Mesendoderm (in vitro differentiated cells): ENCODE measurements around the gene ASCL2.

Experiments
- DNase-seq: peaks from one replicate; pipeline ENCODE4 v3.0.0; 2013
- H2AK5ac ChIP-seq: 2 replicates; pipeline ENCODE4 v1.6.1; 2013; ENCODE audit warnings: low read length, inconsistent platforms
- H2BK120ac ChIP-seq: 2 replicates; pipeline ENCODE4 v1.6.1; 2013; ENCODE audit warnings: low read depth, mild to moderate bottlenecking, low read length, moderate library complexity, mixed read lengths
- H2BK15ac ChIP-seq: replicated peaks from 2 replicates; pipeline ENCODE4 v1.6.1; 2013; ENCODE audit warnings: low read depth, mild to moderate bottlenecking, moderate library complexity
- H2BK5ac ChIP-seq: 2 replicates; pipeline ENCODE4 v1.6.1; 2013; ENCODE audit warnings: low read length, inconsistent platforms
- H3K18ac ChIP-seq: 2 replicates; pipeline ENCODE4 v1.6.1; 2013; ENCODE audit warnings: mild to moderate bottlenecking, low read length, mixed read lengths
- H3K23ac ChIP-seq: one replicate; pipeline ENCODE4 v1.6.1; 2013; ENCODE audit warnings: low read length
- H3K27ac ChIP-seq: 2 replicates; pipeline ENCODE4 v1.5.1; 2013; ENCODE audit warnings: low read depth, mild to moderate bottlenecking, inconsistent platforms, low read length, moderate library complexity
- H3K27me3 ChIP-seq: 2 replicates; pipeline ENCODE4 v1.6.1; 2013; ENCODE audit warnings: low read length, control low read depth, mild to moderate bottlenecking, inconsistent platforms; ENCODE audit not compliant: insufficient read depth, poor library complexity
- H3K36me3 ChIP-seq: 2 replicates; pipeline ENCODE4 v1.6.1; 2013; ENCODE audit warnings: low read length, inconsistent platforms; ENCODE audit not compliant: control insufficient read depth, insufficient read depth
- H3K4ac ChIP-seq: one replicate; pipeline ENCODE4 v1.6.1; 2013; ENCODE audit warnings: low read depth, mild to moderate bottlenecking, low read length, moderate library complexity
- H3K4me1 ChIP-seq: 2 replicates; pipeline ENCODE4 v1.6.1; 2013; ENCODE audit warnings: low read depth, low read length, inconsistent platforms; ENCODE audit not compliant: control insufficient read depth
- H3K4me2 ChIP-seq: 2 replicates; pipeline ENCODE4 v1.6.1; 2013; ENCODE audit warnings: low read length
- H3K4me3 ChIP-seq: 2 replicates; pipeline ENCODE4 v1.5.1; 2013; ENCODE audit warnings: mild to moderate bottlenecking, low read length
- H3K56ac ChIP-seq: one replicate; pipeline ENCODE4 v1.6.1; 2013; ENCODE audit warnings: low read length
- H3K79me1 ChIP-seq: 2 replicates; pipeline ENCODE4 v1.6.1; 2013; ENCODE audit warnings: low read length, inconsistent platforms
- H3K79me2 ChIP-seq: 2 replicates; pipeline ENCODE4 v1.6.1; 2013; ENCODE audit warnings: mild to moderate bottlenecking, low read length; ENCODE audit not compliant: control insufficient read depth, insufficient read depth
- H3K9ac ChIP-seq: 2 replicates; pipeline ENCODE4 v1.6.1; 2013; ENCODE audit warnings: low read length, inconsistent platforms
- H4K5ac ChIP-seq: one replicate; pipeline ENCODE4 v1.6.1; 2013; ENCODE audit warnings: low read length
- H4K8ac ChIP-seq: one replicate; pipeline ENCODE4 v1.6.1; 2013; ENCODE audit warnings: low read depth, mild to moderate bottlenecking, control low read depth, low read length, moderate library complexity
- WGBS: extraction: QIAGEN DNeasy Blood & Tissue Kit; methylation state at CpG from one replicate; pipeline ENCODE4 v1.1.7; 2013; ENCODE audit warnings: low lambda C conversion rate, missing lambda C conversion rate; ENCODE audit not compliant: insufficient coverage; ENCODE audit errors: extremely low coverage; 5-methylcytosine and 5-hydroxymethylcytosine counted together

The ASCL2 gene

GRCh38 chr11:2316963-2317244 lies 46.5 kb upstream of the ASCL2 start:
- H2BK5ac ChIP-seq: no peak overlapping the region
- H3K4ac ChIP-seq: no peak overlapping the region
- H3K36me3 ChIP-seq: no peaks in the 10 kb centered on the region
- no peak overlapping the region for H3K23ac ChIP-seq
- WGBS: no CpG with 5 or more reads among the region's 3 CpGs
- no peaks in the 10 kb centered on the region for H3K27me3 ChIP-seq
- no peak overlapping the region for H3K18ac ChIP-seq
- H3K79me2 ChIP-seq: no peaks in the 10 kb centered on the region
- no peak overlapping the region for H3K4me3 ChIP-seq
- no peak overlapping the region for H2BK15ac ChIP-seq
- no peak overlapping the region for H3K9ac ChIP-seq
- H3K79me1 ChIP-seq: no peaks in the 10 kb centered on the region
- H4K8ac ChIP-seq: no peak overlapping the region
- H3K4me2 ChIP-seq: no peak overlapping the region
- no peak overlapping the region for H3K27ac ChIP-seq
- H3K4me1 ChIP-seq: no peaks in the 10 kb centered on the region
- H2AK5ac ChIP-seq: no peak overlapping the region
- no peak overlapping the region for H2BK120ac ChIP-seq
- H3K56ac ChIP-seq: no peak overlapping the region
- no peak for DNase-seq
- H4K5ac ChIP-seq: no peak overlapping the region

GRCh38 chr11:2316169-2316962 lies 46.0 kb upstream of the ASCL2 start:
- no peak overlapping the region for H3K4ac ChIP-seq

GRCh38 chr11:2315395-2316168 lies 45.2 kb upstream of the ASCL2 start:
- Histone ChIP-seq H4K5ac (no peak overlapping the region), H3K18ac (no peak overlapping the region), H3K4me1 (no peaks in the 10 kb centered on the region), H3K9ac (no peak overlapping the region), H2AK5ac (no peak overlapping the region), H2BK120ac (no peak overlapping the region), H3K27me3 (no peaks in the 10 kb centered on the region), H3K4me2 (no peak overlapping the region), H3K27ac (no peak overlapping the region), H3K79me1 (no peaks in the 10 kb centered on the region), H3K56ac (no peak overlapping the region), H3K4ac (no peak overlapping the region), H2BK5ac (no peak overlapping the region), H3K4me3 (no peak overlapping the region), H2BK15ac (no peak overlapping the region), H3K79me2 (no peaks in the 10 kb centered on the region), H3K23ac (no peak overlapping the region), H3K36me3 (no peaks in the 10 kb centered on the region), H4K8ac (no peak overlapping the region)
- no CpG with 5 or more reads among the region's 25 CpGs for WGBS
- DNase-seq: no peak

More at GRCh38 chr11:2316169-2316962, 46.0 kb upstream of the ASCL2 start:
- Histone ChIP-seq H3K9ac (no peak overlapping the region), H3K56ac (no peak overlapping the region), H3K27ac (no peak overlapping the region), H3K4me2 (no peak overlapping the region), H3K4me1 (no peaks in the 10 kb centered on the region), H2BK120ac (no peak overlapping the region), H3K79me2 (no peaks in the 10 kb centered on the region), H2BK15ac (no peak overlapping the region), H2AK5ac (no peak overlapping the region), H2BK5ac (no peak overlapping the region), H3K27me3 (no peaks in the 10 kb centered on the region), H3K36me3 (no peaks in the 10 kb centered on the region), H3K23ac (no peak overlapping the region), H4K8ac (no peak overlapping the region), H4K5ac (no peak overlapping the region), H3K18ac (no peak overlapping the region), H3K4me3 (no peak overlapping the region), H3K79me1 (no peaks in the 10 kb centered on the region)
- WGBS: no CpG with 5 or more reads among the region's 23 CpGs
- DNase-seq: no peak

GRCh38 chr11:2314525-2315394 lies 44.4 kb upstream of the ASCL2 start:
- H3K4ac ChIP-seq: no peak overlapping the region
- H3K4me3 ChIP-seq: no peak overlapping the region
- no peak overlapping the region for H4K5ac ChIP-seq
- H3K79me1 ChIP-seq: no peaks in the 10 kb centered on the region
- WGBS: no CpG with 5 or more reads among the region's 16 CpGs
- no peak overlapping the region for H2BK5ac ChIP-seq
- no peak overlapping the region for H2AK5ac ChIP-seq
- no peak overlapping the region for H2BK120ac ChIP-seq
- no peak overlapping the region for H3K18ac ChIP-seq
- no peak overlapping the region for H4K8ac ChIP-seq
- no peak overlapping the region for H3K4me2 ChIP-seq
- no peaks in the 10 kb centered on the region for H3K27me3 ChIP-seq
- no peak overlapping the region for H3K9ac ChIP-seq
- no peak overlapping the region for H3K23ac ChIP-seq
- H2BK15ac ChIP-seq: no peak overlapping the region
- H3K56ac ChIP-seq: no peak overlapping the region
- no peaks in the 10 kb centered on the region for H3K4me1 ChIP-seq
- no peak for DNase-seq
- H3K36me3 ChIP-seq: no peaks in the 10 kb centered on the region
- no peaks in the 10 kb centered on the region for H3K79me2 ChIP-seq
- no peak overlapping the region for H3K27ac ChIP-seq

- no CpG with 5 or more reads among the region's 7 CpGs for whole genome bisulfite sequencing
- H3K4ac ChIP-seq: no peak overlapping the region
- DNase-seq: no peak
- H3K27ac ChIP-seq: no peak overlapping the region
- H3K9ac ChIP-seq: no peak overlapping the region
- H4K5ac ChIP-seq: no peak overlapping the region
- no peak overlapping the region for H3K18ac ChIP-seq
- H4K8ac ChIP-seq: no peak overlapping the region
- H3K56ac ChIP-seq: no peak overlapping the region
- no peak overlapping the region for H2BK5ac ChIP-seq
- H3K36me3 ChIP-seq: no peaks in the 10 kb centered on the region
- H2AK5ac ChIP-seq: no peak overlapping the region
- no peaks in the 10 kb centered on the region for H3K4me1 ChIP-seq
- H3K27me3 ChIP-seq: no peaks in the 10 kb centered on the region
- H2BK15ac ChIP-seq: no peak overlapping the region
- no peak overlapping the region for H2BK120ac ChIP-seq
- no peak overlapping the region for H3K4me3 ChIP-seq
- no peaks in the 10 kb centered on the region for H3K79me1 ChIP-seq
- H3K23ac ChIP-seq: no peak overlapping the region
- H3K4me2 ChIP-seq: no peak overlapping the region
- no peaks in the 10 kb centered on the region for H3K79me2 ChIP-seq
These were observed 43.7 kb upstream of the ASCL2 start for GRCh38 chr11:2314136-2314524.
